Upper lobe of left lung (tissue), 4 donors: ENCODE results near the gene SCTR.

Experiments used
- POLR2A ChIP-seq, 4 donors: fragments of 450-650 bp; IDR thresholded peaks; one replicate each; pipeline ENCODE4 v1.5.1; 2016 to 2017; ENCODE audit warnings: antibody characterized with exemption in 4 of 4, mild to moderate bottlenecking in 2 of 4
- POLR2AphosphoS5 ChIP-seq, 2 donors: sonication (generic); formaldehyde crosslinking; IDR thresholded peaks; one replicate each; pipeline ENCODE4 v1.5.1; 2017; ENCODE audit warnings: antibody characterized with exemption in 2 of 2
- TF ChIP-seq, protein P1 (sequence below), 6 experiments: fragments of 450-650 bp in 4 of 6; fragments of 200-600 bp in 2 of 6; sonication (generic) in 2 of 6; IDR thresholded peaks; one replicate each; pipeline ENCODE4 v1.5.1; 2016 to 2019; ENCODE audit warnings: antibody characterized with exemption in 6 of 6

DNA sequence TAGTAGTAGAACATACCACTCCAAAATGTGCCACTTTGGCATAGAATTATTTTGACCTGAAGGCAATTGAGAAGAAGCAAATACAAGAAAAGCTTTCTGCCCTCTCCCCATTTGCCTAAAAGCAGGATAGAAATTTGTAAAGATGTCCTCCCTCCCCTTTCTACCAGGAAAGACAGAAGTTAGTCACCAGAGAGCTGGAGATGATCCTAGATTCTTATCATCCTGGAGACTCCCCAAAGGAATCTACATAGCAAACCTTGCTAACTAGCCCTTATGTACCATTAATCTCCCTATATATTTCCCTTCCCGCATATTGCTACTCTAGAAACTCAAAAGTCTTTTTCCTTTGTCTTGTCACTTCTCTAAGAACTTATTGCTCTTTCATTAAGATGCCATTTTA lies 105.2 kb downstream of the SCTR start:
- TF ChIP-seq, protein P1, sequence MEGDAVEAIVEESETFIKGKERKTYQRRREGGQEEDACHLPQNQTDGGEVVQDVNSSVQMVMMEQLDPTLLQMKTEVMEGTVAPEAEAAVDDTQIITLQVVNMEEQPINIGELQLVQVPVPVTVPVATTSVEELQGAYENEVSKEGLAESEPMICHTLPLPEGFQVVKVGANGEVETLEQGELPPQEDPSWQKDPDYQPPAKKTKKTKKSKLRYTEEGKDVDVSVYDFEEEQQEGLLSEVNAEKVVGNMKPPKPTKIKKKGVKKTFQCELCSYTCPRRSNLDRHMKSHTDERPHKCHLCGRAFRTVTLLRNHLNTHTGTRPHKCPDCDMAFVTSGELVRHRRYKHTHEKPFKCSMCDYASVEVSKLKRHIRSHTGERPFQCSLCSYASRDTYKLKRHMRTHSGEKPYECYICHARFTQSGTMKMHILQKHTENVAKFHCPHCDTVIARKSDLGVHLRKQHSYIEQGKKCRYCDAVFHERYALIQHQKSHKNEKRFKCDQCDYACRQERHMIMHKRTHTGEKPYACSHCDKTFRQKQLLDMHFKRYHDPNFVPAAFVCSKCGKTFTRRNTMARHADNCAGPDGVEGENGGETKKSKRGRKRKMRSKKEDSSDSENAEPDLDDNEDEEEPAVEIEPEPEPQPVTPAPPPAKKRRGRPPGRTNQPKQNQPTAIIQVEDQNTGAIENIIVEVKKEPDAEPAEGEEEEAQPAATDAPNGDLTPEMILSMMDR (IDR thresholded peaks at IDR 0.05) = no peak
- TF ChIP-seq POLR2A (IDR thresholded peaks at IDR 0.05) = no peak
- no peak for TF ChIP-seq POLR2AphosphoS5 (IDR thresholded peaks at IDR 0.05)
